Spinal cord (tissue), 10 donors: ENCODE data around the gene MAP3K5. TPM values are rescaled to one million over a fixed set of nuclear protein-coding genes. Genes with fewer than 3 reads are reported as not detected.

Experiments used
- DNase-seq, 6 donors: peaks; one replicate each; pipeline versions ENCODE4 v3.0.0 to v3.0.0-alpha.2; 2013 to 2015; ENCODE audit warnings: low spot score in 6 of 6, low read depth in 4 of 6
- H3K27ac ChIP-seq: one replicate; pipeline ENCODE4 v1.5.1; 2013; ENCODE audit warnings: low read depth, low read length, control low read depth
- H3K27me3 ChIP-seq: one replicate; pipeline ENCODE4 v1.6.1; 2013; ENCODE audit warnings: low read length; ENCODE audit not compliant: control insufficient read depth, insufficient read depth
- H3K36me3 ChIP-seq: one replicate; pipeline ENCODE4 v1.6.1; 2013; ENCODE audit warnings: low read length; ENCODE audit not compliant: control insufficient read depth, insufficient read depth
- H3K4me1 ChIP-seq: one replicate; pipeline ENCODE4 v1.6.1; 2013; ENCODE audit warnings: low read length; ENCODE audit not compliant: control insufficient read depth, insufficient read depth
- H3K4me3 ChIP-seq: one replicate; pipeline ENCODE4 v1.5.1; 2013; ENCODE audit warnings: low read depth, low read length, control low read depth
- H3K9me3 ChIP-seq: one replicate; pipeline ENCODE4 v1.6.1; 2013; ENCODE audit warnings: low read length; ENCODE audit not compliant: control insufficient read depth, insufficient read depth
- WGBS: methylation state at CpG from one replicate; pipeline ENCODE4 v1.1.5; 2013; ENCODE audit warnings: missing lambda C conversion rate; ENCODE audit not compliant: insufficient coverage; 5-methylcytosine and 5-hydroxymethylcytosine counted together
- polyA plus RNA-seq, 2 donors: library from polyadenylated mRNA; unstranded; fragments of 120-200 nt; gene quantifications; one replicate each; pipeline ENCODE4 v1.2.1, GENCODE V29; 2013; ENCODE audit not compliant: insufficient read length in 2 of 2
- total RNA-seq, 2 donors: library from RNA; depleted of rRNA in 1 of 2; stranded (reverse); fragments of 120-200 nt in 1 of 2; fragments of >200 nt in 1 of 2; gene quantifications; one replicate each; pipeline versions ENCODE4 v1.2.3 to v1.2.4, GENCODE V29; 2013 to 2014
- donor health status: healthy.

Gene MAP3K5
- total and polyA plus RNA-seq, 4 donors: 8.5 to 26.9 (median 9.7) TPM

DNA sequence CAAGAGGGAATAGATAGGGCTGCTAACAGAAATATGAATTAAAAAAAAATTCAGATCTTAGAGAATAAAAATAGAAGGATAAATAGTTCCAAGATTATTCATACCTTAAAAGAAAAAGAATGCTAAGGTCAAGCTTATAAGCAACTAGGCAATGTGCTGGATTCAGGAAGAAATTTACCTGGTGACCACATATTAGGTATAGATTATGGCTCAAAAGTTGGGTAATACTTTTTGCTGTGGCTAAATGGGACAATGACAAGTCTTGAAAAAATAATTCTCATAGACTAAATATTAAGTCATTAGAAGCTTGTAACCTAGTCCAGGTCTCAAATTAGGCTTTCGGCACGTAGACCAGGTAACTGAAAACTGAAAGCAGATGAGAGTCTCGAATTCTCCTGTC is 17.2 kb downstream of the MAP3K5 start:
- DNase-seq: no peak
- H3K4me1 ChIP-seq: no peaks in the 10 kb centered on the region
- WGBS: 93% methylated on average over 3 of the region's 3 CpGs
- H3K27me3 ChIP-seq: no peaks in the 10 kb centered on the region
- H3K27ac ChIP-seq: no peak overlapping the region
- no peaks in the 10 kb centered on the region for H3K36me3 ChIP-seq
- no peak overlapping the region for H3K4me3 ChIP-seq
- no peaks in the 10 kb centered on the region for H3K9me3 ChIP-seq

DNA sequence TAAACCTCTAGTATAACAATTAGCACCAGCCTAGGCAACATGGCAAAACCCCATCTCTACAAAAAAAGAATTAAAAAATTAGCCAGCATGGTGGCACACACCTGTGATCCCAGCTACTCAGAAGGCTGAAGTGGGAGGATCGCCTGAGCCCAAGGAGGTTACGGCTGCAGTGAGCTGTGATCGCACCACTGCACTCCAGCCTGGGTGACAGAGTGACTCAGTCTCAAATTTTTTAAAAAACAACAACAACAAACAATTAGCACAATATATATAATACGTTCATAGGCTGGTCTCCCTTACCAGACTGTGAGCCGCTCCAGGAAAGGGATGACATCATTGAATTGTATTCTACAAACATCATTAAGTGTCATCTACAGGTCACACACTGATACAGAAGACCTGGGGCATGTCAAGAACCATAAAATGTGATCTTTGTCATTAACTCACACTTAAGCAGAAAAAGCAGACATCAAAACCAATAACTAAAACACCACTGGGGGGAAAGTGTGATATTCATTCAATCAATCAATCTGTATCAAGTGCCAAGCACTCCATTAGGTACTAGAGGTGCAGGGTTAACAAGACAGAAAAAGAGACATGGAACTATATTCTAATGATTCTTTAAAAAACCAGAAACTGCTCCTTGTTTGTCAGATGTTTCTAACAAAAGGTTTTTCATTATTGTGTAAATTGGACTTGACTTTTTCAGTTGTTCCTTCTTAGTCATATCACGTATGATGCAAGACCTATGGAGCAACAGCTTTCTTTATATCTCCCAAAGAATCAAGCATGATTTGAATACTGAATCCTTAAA is 17.8 kb downstream of the MAP3K5 start:
- no peak overlapping the region for H3K4me3 ChIP-seq
- WGBS: 97% methylated on average over 5 of the region's 6 CpGs
- H3K36me3 ChIP-seq: no peaks in the 10 kb centered on the region
- H3K4me1 ChIP-seq: no peaks in the 10 kb centered on the region
- H3K27me3 ChIP-seq: no peaks in the 10 kb centered on the region
- no peaks in the 10 kb centered on the region for H3K9me3 ChIP-seq
- H3K27ac ChIP-seq: no peak overlapping the region
- no peak for DNase-seq

DNA sequence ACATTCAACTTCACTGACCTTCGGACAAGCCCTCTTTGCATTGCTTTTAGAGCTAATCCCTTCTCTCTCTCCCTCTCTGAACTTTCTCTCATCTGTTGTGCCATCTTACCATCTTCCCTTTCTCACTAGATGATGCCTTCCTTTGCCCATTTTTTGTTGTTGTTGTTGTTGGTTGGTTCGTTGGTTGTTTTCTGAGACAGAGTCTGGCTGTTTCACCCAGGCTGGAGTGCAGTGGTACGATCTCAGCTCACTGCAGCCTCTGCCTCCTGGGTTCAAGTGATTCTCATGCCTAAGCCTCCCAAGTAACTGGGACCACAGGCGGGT is 18.8 kb downstream of the MAP3K5 start:
- no peaks in the 10 kb centered on the region for H3K4me1 ChIP-seq
- no peak for DNase-seq
- H3K9me3 ChIP-seq: no peaks in the 10 kb centered on the region
- no peak overlapping the region for H3K27ac ChIP-seq
- H3K4me3 ChIP-seq: no peak overlapping the region
- H3K27me3 ChIP-seq: no peaks in the 10 kb centered on the region
- WGBS: 93% methylated on average over 3 of the region's 4 CpGs
- no peaks in the 10 kb centered on the region for H3K36me3 ChIP-seq

DNA sequence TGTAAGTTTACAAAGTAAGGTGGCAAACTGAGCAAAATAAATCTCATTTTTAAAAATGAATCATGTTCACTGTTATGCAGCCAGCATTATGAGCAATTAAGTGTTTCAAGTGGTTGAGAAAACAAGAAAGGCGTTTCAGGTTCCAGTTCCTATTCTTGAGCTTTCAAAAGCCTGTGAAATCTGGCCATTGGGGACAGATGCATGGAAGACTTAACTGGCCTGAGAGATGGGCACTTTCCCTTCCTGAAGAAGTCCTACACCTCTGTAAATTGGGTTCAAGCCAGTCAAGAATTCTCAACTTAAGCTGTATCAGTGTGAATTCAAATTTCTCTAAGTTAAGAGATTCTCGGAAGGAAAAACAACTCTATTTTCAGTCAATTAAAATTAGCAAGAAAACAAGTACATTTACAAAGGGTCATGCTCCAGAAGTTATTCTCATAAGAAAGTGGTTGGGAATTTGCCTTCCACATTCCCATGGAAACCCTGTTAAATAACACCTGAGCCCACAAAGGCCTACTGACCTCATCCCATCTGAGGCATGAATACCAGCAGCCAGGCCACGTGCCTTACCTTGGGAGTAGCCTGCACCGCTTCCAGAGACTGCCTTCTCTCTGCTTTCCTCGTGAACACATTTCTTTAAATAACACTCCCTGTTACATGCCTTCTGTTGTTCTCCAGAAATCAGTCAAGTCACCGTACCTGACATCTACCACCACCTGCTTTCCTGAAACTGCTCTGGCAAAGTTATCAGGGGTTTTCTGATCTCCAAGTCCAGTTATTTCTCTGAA is 19.4 kb downstream of the MAP3K5 start:
- no peaks in the 10 kb centered on the region for H3K36me3 ChIP-seq
- no peak overlapping the region for H3K27ac ChIP-seq
- no peak for DNase-seq
- no peaks in the 10 kb centered on the region for H3K4me1 ChIP-seq
- H3K4me3 ChIP-seq: no peak overlapping the region
- 85% methylated on average over 5 of the region's 6 CpGs for WGBS
- H3K27me3 ChIP-seq: no peaks in the 10 kb centered on the region
- H3K9me3 ChIP-seq: no peaks in the 10 kb centered on the region

DNA sequence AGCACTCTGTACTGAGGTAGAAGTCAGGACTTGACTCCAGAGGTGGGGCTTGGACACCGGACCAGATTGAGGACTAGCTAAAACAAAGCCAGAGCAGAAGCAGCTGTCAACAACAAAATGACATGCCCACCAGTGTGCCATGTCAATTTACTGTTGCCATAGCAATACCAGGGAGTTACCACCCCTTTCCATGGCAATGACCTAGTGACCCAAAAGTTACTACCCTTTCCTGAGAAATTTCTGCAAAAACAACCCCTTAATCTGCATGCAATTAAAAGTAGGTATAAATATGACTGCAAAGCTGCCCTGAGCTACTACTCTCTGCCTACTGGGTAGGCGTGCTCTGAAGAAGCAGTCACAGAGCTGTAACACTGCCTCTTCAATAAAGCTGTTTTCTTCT is 21.0 kb downstream of the MAP3K5 start:
- WGBS: 65% methylated on average over 2 of the region's 2 CpGs
- Histone ChIP-seq H3K36me3 (no peaks in the 10 kb centered on the region), H3K27me3 (no peaks in the 10 kb centered on the region), H3K9me3 (no peaks in the 10 kb centered on the region), H3K4me3 (no peak overlapping the region), H3K27ac (no peak overlapping the region), H3K4me1 (no peaks in the 10 kb centered on the region)
- DNase-seq: no peak

DNA sequence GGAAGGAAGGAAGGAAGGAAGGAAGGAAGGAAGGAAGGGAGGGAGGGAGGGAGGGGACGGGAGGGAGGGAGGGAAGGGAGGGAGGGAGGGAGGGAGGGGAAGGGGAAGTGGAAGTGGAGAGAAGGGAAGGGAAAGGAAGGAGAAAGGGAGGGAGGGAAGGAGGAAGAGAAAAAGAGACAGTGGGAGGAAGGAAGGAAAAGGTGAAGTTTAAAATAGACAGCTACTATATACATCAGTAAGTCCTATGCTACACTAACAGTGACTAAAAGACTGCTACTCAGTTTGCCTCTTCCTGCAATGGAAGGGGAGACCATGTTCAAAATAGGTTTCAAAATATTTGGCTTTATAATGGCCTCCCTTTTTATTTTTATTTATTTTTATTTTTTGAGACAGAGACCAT is 22.5 kb downstream of the MAP3K5 start:
- no peak overlapping the region for H3K27ac ChIP-seq
- no peaks in the 10 kb centered on the region for H3K9me3 ChIP-seq
- H3K27me3 ChIP-seq: no peaks in the 10 kb centered on the region
- no CpG with 5 or more reads among the region's 1 CpG for WGBS
- no peak for DNase-seq
- no peaks in the 10 kb centered on the region for H3K4me1 ChIP-seq
- H3K4me3 ChIP-seq: no peak overlapping the region
- H3K36me3 ChIP-seq: no peaks in the 10 kb centered on the region

DNA sequence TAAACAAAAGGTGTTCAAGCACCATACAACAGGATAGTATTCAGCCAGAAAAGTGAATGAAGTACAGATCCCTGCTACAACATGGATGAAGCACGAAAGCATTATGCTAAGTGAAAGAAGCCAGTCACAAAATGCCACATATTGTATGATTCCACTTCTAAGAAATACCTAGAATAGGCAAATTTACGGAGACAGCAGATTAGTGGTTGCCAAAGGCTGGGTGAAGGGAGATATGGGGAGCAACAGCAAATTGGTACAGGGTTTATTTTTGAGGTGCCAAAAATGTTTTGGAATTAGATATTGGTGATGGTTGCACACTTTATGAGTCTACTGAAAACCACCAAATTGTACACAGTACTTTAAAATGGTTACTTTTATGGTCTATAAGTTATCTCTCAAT is 23.2 kb downstream of the MAP3K5 start:
- no CpG with 5 or more reads among the region's 2 CpGs for WGBS
- H3K9me3 ChIP-seq: no peaks in the 10 kb centered on the region
- no peaks in the 10 kb centered on the region for H3K36me3 ChIP-seq
- no peak overlapping the region for H3K27ac ChIP-seq
- no peak for DNase-seq
- no peaks in the 10 kb centered on the region for H3K27me3 ChIP-seq
- H3K4me3 ChIP-seq: no peak overlapping the region
- H3K4me1 ChIP-seq: no peaks in the 10 kb centered on the region

DNA sequence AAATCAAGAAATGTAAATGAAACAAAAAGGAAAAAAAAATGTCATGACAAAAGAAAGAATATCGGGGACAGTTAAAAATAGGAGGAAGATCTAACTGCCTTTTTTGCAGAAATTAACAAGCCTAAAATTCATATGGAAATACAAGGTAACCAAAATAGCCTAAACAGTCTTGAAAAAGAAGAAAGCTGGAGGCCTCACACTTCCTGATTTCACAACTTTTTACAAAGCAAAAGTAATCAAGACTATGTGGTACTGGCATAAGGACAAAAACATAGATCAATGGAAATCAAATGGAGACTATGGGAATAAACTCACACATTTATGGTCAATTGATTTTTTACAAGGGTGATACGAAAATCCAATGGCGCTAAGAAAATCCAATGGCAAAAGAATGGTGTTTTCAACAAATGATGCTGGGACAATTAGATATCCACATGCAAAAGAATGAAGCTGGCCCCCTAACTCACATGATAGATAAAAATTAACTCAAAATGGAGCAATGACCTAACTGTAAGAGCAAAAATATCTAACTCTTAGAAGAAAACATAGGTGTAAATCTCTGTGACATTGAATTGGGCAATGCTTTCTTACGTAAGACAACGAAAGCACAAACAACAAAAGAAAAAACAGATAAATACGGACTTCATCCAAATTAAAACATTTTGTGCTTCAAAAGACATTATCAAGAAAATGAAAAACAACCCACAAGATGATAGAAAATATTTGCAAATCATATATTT is 24.5 kb downstream of the MAP3K5 start:
- no CpG with 5 or more reads among the region's 6 CpGs for WGBS
- no peak overlapping the region for H3K27ac ChIP-seq
- H3K4me1 ChIP-seq: no peaks in the 10 kb centered on the region
- H3K4me3 ChIP-seq: no peak overlapping the region
- H3K27me3 ChIP-seq: no peaks in the 10 kb centered on the region
- no peaks in the 10 kb centered on the region for H3K36me3 ChIP-seq
- H3K9me3 ChIP-seq: no peaks in the 10 kb centered on the region
- DNase-seq: no peak

DNA sequence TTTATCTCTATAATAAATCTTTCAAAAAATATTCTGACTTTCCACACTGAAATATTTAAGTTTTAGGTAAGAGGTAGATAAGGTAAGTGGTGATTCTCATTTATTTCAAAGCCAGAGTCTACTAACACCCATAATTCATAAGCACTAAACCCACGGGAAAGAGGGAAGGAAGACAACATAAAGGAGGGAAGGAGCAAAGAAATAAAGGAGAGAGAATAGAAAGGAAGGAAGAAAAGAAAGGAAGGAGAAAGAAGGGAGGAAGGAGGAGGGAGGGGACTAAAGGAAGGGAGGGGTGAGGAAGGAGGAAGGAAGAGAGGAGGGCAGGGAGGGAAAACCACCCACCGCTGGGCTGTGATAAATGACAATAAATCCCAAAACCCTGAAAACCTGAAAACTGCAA is 25.2 kb downstream of the MAP3K5 start:
- H3K4me1 ChIP-seq: no peaks in the 10 kb centered on the region
- DNase-seq: no peak

More for the DNA sequence above, 25.2 kb downstream of the MAP3K5 start:
- no peaks in the 10 kb centered on the region for H3K36me3 ChIP-seq
- H3K27me3 ChIP-seq: no peaks in the 10 kb centered on the region
- H3K27ac ChIP-seq: no peak overlapping the region
- H3K4me3 ChIP-seq: no peak overlapping the region
- WGBS: no CpG with 5 or more reads among the region's 2 CpGs
- no peaks in the 10 kb centered on the region for H3K9me3 ChIP-seq
